NCI-H128 (cell line): ENCODE data around the gene CDC25B.

Experiments used
- DNase-seq: peaks from one replicate; lab custom pipeline; 2025; ENCODE audit not compliant: unreplicated experiment; lab: John Stamatoyannopoulos, UW

CDC25B gene

DNA sequence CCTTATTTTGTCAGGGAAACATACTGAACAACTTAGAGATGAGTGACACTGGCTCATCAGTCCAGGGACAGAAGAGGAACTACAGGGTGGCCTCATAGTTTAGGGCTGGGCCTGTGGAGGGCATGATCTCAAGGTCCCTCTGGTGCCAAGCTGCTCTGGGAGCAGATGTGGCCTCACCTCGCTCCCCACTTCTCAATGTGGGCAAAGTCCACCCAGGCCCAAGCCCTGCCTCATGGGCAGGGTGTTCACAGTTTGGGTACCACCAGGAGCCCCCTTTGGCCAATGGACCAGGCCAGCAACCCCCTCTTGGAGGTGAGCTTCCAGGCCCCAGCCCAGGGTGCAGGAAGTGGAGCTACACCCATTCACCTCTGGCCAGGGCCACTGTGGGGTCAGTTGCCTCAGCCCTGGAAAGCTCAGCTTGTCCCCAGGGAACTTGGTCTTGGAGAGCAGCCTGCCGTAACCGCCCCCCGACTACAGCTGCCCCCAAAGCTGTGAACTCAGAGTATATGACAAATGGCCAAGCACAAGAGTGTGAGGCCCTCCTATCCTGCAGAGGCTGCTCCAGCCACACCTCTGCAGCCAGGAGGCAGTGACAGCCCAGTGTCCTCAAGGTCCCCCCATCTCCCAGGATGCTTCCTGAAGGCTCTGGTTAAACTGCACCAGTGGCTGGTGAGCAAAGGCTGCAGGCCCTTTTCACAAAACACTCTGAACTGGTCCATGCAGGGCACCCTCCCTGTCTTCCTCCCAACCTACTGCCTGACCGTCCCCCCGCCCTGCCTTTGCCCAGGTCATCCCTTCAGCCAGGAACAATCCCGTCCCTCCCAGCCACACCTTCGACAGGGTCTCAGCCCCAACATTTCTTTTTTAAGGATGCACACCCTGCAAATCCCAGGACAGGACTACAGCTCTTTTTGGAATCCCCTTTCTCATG is 32.2 kb upstream of the CDC25B start:
- no peak for DNase-seq

- DNase-seq, result no peak
Observed at GRCh38 chr20:3764659-3765058, 31.5 kb upstream of the CDC25B start.

DNA sequence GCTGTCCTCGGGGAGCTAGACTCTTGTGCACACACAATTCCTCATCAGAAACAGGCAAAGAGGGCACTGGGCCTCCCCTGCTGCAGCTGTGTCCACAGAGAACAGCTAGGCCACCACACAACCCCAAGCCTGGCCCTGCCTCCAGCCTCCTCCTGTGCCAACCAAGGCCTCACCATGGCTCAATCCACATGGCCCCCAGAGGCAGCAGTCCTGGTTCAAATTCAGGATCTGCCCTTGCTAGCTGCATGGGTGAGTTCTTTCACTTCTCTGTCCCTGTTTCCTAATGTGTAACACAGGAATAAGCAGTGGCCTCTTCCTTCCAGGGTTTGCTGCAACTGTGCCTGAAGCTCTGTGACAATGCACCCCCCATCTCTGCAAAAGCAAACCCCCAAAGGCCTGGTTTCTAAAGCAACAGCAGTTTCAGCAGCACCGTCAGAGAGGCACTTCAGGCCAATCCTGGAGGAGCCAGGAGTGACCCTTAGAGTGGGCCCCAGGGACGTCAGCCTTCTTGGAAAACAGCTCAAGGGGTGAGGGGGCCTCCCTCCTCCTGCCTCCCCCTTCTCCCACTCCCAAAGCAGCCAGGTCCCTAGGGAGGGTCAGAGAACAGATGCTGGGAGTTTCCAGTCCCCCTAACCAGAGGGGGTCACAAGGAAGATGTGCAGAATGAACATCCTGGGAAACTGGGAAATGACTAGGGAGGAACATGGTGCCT is 30.8 kb upstream of the CDC25B start:
- DNase-seq, result no peak

DNA sequence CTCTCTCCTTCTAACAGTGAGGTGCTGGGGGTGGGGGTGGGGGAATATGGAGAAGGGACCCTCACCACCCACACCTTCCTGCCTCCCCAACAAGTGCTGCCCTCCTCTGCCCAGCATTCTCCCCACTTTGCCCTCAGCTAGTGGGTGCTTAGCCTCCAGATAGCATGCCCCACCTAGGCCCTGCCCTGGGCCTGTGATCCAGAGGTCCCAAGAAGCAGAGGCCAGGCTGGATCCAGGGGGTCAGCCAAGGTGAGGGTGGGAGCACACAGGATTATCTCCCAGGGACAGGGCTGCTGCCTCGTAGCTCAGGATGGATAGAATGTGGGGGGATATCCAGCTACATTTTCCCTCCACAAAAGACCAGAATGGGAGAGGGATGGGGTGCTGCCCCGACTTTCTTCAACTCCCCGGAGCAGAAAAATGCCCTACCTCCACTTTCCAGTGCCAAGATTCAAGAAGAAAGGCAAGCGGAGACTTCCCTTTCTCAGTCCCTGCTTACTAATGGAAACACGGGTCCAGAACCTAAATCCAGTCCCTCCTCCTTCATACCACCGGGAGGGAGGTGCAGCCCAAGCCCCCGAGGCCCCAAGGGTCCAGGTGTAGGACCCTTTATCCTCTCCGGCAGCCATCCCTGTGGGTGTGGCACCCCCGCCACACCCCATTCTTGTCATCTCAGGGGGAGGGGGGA is 29.5 kb upstream of the CDC25B start:
- DNase-seq, result no peak

DNA sequence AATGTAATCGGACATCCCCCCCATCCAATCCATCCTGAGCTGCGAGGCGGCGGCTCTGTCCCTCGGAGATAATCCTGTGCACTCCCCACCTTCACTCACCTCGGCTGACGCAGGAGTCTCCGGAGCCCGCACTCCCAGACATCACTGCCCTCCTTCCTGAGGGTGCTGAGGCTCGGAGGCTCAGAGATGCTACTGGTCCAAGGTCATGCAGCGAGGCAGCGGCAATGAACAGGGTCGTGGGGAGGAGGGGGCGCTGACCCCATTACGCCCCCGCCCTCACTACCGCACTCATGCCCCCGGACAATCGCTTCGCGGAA is 29.0 kb upstream of the CDC25B start:
- no peak for DNase-seq

DNA sequence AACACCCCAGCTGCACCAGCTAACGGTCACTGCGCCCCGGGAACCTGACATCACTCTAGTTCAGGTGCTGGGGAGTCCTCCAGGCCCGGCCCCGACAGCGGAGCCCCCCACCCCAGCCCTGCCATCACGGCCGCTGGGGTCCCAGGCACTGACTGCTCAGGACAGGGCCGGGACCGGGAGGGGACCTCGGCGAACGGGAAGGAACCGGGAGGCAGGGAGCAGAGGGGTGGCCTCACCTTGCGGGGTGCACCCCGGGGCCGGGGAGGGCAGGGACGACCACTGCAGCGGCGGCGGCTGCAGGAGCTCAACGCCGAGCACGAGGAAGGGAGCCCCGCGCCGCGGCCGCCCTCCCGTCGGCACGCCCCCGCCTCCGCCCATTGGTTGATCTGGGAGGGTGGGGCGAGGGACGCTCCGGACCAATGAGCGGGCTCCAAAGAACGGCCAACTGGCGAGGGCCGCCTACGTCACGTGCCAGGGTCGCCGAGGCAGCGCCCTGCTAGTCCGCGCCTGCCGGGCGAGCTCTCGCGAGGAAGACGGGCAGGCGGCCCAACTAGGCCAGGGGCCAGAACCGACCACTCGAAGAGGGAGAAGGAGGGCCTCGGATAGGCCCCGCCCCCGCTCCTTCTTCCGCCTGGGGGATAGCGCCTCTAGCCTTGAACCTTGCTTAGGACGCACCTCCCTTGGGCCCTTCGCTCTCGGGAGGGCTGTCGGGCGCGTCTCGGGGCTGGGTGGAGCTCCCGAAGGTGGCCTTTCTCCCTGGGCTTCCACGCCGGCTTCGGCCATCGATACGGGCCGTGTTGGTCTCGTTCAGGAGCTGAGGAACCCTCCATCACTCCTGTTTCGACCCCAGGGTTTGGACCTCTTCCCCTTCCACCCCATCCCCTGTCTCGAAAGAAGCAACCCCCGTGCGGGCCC is 28.4 kb upstream of the CDC25B start, which contains the start of gene ADISSP:
TSS of gene ADISSP (minus strand) at position 327 of the 915 bp plus-strand sequence. CDS start 7,653 bp downstream, outside the sequence.
- peak; percentile 96 for DNase-seq

GRCh38 chr20:3768342-3769130 is 27.6 kb upstream of the CDC25B start:
- DNase-seq, result peak; percentile 62

- no peak for DNase-seq
Observed at GRCh38 chr20:3771552-3772058, 24.5 kb upstream of the CDC25B start.

DNA sequence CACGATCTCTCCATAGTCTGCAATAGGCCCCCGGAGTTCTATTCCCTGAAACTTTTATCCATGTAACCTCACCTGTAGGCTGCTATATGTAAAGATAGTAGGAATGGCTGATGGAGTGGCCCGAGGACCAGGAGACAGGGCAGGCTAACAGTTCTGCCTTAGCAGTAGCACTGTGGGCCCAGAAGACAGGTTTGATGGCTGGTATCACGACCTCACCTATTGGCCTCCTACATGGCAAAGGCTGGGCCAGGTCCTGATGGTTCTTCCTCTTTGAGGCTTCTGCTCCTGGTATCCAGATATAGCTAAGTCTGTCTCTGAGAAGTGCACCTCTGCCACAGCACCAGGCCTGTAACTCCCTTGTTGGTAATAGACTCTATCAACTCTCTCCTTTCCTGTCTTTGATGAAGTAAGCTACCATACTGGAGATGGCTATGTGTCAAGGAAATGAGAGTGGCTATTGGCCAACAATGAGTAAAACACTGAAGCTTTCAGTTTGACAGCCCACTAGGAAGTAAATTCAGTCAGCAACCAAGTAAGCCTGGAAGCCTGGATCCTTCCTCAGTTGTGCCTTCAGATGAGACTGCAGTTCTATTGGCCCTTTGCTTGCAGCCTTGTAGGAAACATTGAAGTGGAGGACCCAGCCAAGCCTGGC is 20.5 kb upstream of the CDC25B start:
- DNase-seq, result no peak

- no peak for DNase-seq
Observed at GRCh38 chr20:3777381-3777715, 18.8 kb upstream of the CDC25B start.

- DNase-seq, result no peak
Observed at GRCh38 chr20:3777716-3778629, 18.1 kb upstream of the CDC25B start.

DNA sequence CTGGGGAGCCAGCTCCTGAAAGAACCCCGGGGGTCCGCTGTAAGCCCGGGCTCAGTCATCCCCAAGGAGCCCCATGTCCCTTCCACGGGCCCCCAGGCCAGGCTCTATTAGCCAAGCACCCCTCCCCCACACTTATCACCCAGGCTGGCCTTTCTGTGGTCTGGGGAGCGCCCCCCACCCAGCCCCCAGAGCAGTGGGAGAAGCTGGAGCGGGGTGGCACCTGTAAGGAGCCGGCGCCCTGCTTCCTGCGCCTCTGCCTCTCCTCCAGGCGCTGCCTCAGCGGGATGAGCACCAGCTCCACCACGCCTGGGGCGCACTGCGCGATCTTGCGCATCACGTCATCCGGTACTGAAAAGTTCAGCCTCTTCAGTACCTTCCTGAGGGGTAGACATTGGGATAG is 17.1 kb upstream of the CDC25B start:
- DNase-seq, result no peak

- DNase-seq, result peak; percentile 49
Observed at GRCh38 chr20:3781153-3781910, 14.8 kb upstream of the CDC25B start, which contains the start of gene SPEF1. TSS of gene SPEF1 (minus strand) at chr20:3781448. CDS start at chr20:3781287, 161 bp downstream.

DNA sequence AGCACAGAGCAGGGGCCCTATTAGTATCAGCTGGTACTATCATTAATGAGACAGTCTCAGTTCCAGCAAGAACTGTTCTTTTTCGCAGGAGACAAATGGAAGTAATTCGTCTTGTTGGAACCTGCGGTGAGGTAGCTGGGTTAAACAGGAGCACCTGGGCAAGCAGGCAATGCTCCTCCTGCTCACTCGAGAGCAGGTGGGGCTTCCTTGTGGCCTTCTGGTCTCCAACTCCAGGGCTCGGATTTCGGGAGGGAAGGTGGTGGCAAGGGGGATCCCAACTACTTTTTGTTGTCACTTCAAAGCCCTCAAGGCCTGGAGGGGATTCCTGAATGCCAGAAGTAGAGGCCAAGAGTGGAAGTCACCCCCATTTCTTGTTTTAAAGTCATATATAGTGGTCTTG is 13.5 kb upstream of the CDC25B start:
- no peak for DNase-seq

DNA sequence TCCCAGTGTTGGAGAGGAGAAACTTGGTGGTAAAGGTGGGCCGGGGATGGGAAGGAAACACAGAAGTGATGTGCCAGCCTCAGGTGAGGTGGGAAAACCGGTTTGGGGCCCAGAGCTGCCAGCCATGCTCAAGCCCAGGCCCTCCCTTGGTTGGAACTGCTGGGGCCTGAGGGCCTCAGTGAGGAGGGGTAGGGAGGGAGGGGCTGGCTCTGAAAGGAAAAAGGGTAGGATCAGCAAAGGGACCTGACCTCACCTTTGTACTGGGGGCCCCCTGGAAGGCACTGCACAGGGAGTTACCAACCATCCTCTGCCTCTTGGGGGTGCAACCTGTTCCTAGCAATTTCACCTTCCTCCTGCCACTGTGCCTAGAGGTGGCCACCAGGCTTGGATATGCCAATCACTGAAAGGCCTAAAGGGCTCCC is 13.0 kb upstream of the CDC25B start:
- DNase-seq, result no peak

DNA sequence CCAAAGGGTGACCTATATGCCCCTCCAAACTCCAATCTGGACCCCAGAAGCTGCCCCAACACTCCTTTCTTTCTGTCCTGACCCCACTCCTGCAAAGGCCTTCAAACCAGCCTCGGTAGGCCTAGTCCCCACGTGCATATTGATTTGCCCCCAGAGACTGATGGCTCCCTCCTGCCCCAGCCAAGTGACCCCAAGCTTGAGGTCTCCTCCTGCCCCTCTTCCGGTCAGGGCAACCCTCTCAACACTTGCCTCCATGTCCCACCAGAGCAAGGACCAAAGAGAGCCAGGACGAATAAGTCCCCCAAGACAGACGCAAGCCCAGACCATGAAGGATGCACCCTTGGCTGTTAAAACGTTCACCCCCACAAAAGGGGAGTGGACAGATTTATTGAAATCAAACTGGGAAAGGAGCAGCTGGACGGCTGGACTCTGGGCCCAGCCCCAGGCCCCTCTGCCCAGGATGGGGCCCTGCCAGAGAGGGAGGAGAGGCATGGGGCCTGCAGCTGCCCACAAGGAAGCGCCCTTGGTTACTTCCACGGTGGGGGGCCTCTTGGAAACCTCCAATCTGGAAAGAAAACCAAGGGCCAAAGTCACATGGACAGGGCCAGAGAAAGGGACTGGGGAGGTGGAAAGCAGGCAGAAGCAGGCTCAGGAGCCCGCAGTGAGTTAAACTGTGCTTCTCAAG is 12.5 kb upstream of the CDC25B start:
- no peak for DNase-seq
